Breast epithelium (tissue), 4 donors: ENCODE results near the gene CDC14B. TPM values are rescaled to one million over a fixed set of nuclear protein-coding genes. Genes with fewer than 3 reads are reported as not detected.
A peak's percentile ranks its signal among the peaks of the same experiment; 100 is the strongest.

ENCODE experiments used
- DNase-seq, 2 donors: peaks; one replicate each; pipeline ENCODE4 v3.0.0-alpha.2; 2019; ENCODE audit warnings: low spot score in 2 of 2
- H3K27ac ChIP-seq, 2 donors: fragments of 200-600 bp; sonication (generic) in 1 of 2; one replicate each; pipeline ENCODE4 v1.5.1; 2016 to 2019; ENCODE audit warnings: mild to moderate bottlenecking in 1 of 2
- H3K27me3 ChIP-seq, 2 donors: fragments of 200-600 bp; sonication (generic) in 1 of 2; one replicate each; pipeline versions ENCODE4 v1.5.1 to v1.6.0; 2017 to 2019; ENCODE audit warnings: control low read depth in 1 of 2, mild to moderate bottlenecking in 1 of 2
- H3K36me3 ChIP-seq: fragments of 200-600 bp; one replicate; pipeline ENCODE4 v1.5.1; 2019
- H3K4me1 ChIP-seq, 2 donors: fragments of 200-600 bp; sonication (generic); one replicate each; pipeline ENCODE4 v1.5.1; 2016 to 2019; ENCODE audit warnings: control low read depth in 1 of 2
- H3K4me3 ChIP-seq, 3 donors: fragments of 200-600 bp; sonication (generic); 1 replicate in 2 of 3; 2 replicates in 1 of 3; pipeline ENCODE4 v1.5.1; 2016 to 2019; ENCODE audit warnings: mild to moderate bottlenecking in 3 of 3, moderate library complexity in 2 of 3
- H3K9me3 ChIP-seq, 2 donors: fragments of 200-600 bp; sonication (generic) in 1 of 2; one replicate each; pipeline ENCODE4 v1.5.1; 2016 to 2019; ENCODE audit warnings: control low read depth in 1 of 2
- CTCF ChIP-seq, 3 donors: fragments of 450-650 bp; IDR thresholded peaks; one replicate each; pipeline ENCODE4 v1.5.1; 2016 to 2017; ENCODE audit warnings: antibody characterized with exemption in 3 of 3, mild to moderate bottlenecking in 3 of 3, moderate library complexity in 3 of 3
- POLR2A ChIP-seq: fragments of 450-650 bp; IDR thresholded peaks from one replicate; pipeline ENCODE4 v1.6.1; 2016; ENCODE audit warnings: antibody characterized with exemption, mild to moderate bottlenecking, moderate library complexity
- POLR2AphosphoS5 ChIP-seq, 3 donors: sonication (generic); formaldehyde crosslinking; IDR thresholded peaks; one replicate each; pipeline ENCODE4 v1.6.1; 2017; ENCODE audit warnings: antibody characterized with exemption in 3 of 3
- intact Hi-C: fragments of 100-400 bp; cut with DNase I; formaldehyde crosslinking; loops from one replicate; pipeline ENCODE4 v1.15.1; 2023; ENCODE audit warnings: low total_unique reads
- total RNA-seq, 3 donors: library from RNA; depleted of rRNA; stranded (reverse); fragments of >200 nt; gene quantifications; one replicate each; pipeline ENCODE4 v1.1.0, GENCODE V29; 2016

Gene CDC14B
- total RNA-seq, 3 donors from 2014 or later, result 22.0 to 33.4 (median 23.9) TPM

GRCh38 chr9:96581786-96582185 lies 37.9 kb downstream of the CDC14B start:
- Histone ChIP-seq H3K36me3 (no peaks in the 10 kb centered on the region), H3K4me1 (no peaks in the 10 kb centered on the region), H3K27me3 (no peaks in the 10 kb centered on the region), H3K4me3 (no peak overlapping the region), H3K9me3 (no peaks in the 10 kb centered on the region), H3K27ac (no peak overlapping the region)
- no peak for DNase-seq
- TF ChIP-seq POLR2AphosphoS5 (IDR thresholded peaks at IDR 0.05), result no peak
- intact Hi-C loops, result no loop called here

GRCh38 chr9:96581301-96581700 lies 38.3 kb downstream of the CDC14B start:
- TF ChIP-seq POLR2A (no peak), POLR2AphosphoS5 (IDR thresholded peaks at IDR 0.05) (no peak), CTCF (IDR thresholded peaks at IDR 0.05) (no peak)
- intact Hi-C loops, result no loop called here
- Histone ChIP-seq H3K27me3 (no peaks in the 10 kb centered on the region), H3K36me3 (no peaks in the 10 kb centered on the region), H3K4me1 (no peaks in the 10 kb centered on the region), H3K9me3 (no peaks in the 10 kb centered on the region), H3K27ac (no peak overlapping the region), H3K4me3 (no peak overlapping the region)
- no peak for DNase-seq

- Histone ChIP-seq H3K36me3 (no peaks in the 10 kb centered on the region), H3K27ac (no peak overlapping the region), H3K9me3 (no peaks in the 10 kb centered on the region), H3K4me1 (no peaks in the 10 kb centered on the region), H3K4me3 (no peak overlapping the region), H3K27me3 (no peaks in the 10 kb centered on the region)
- intact Hi-C loops, result no loop called here
- DNase-seq, result no peak
- TF ChIP-seq POLR2AphosphoS5 (IDR thresholded peaks at IDR 0.05) (no peak), CTCF (IDR thresholded peaks at IDR 0.05) (no peak), POLR2A (no peak)
Measured at GRCh38 chr9:96574931-96575351, 44.7 kb downstream of the CDC14B start.

GRCh38 chr9:96574455-96574854 lies 45.2 kb downstream of the CDC14B start:
- H3K4me3 ChIP-seq, result no peak overlapping the region
- H3K4me1 ChIP-seq, result no peaks in the 10 kb centered on the region
- H3K36me3 ChIP-seq, result no peaks in the 10 kb centered on the region
- H3K27me3 ChIP-seq, result no peaks in the 10 kb centered on the region
- intact Hi-C loops, result no loop called here
- no peaks in the 10 kb centered on the region for H3K9me3 ChIP-seq
- no peak overlapping the region for H3K27ac ChIP-seq
- no peak for TF ChIP-seq CTCF (IDR thresholded peaks at IDR 0.05)
- TF ChIP-seq POLR2A, result no peak
- no peak for TF ChIP-seq POLR2AphosphoS5 (IDR thresholded peaks at IDR 0.05)
- DNase-seq, result no peak

GRCh38 chr9:96567203-96567700 lies 52.4 kb downstream of the CDC14B start:
- no peak for TF ChIP-seq CTCF (IDR thresholded peaks at IDR 0.05)
- no peak for TF ChIP-seq POLR2AphosphoS5 (IDR thresholded peaks at IDR 0.05)
- TF ChIP-seq POLR2A, result no peak
- intact Hi-C loops, result no loop called here
- no peaks in the 10 kb centered on the region for H3K4me1 ChIP-seq

More at GRCh38 chr9:96567203-96567700, 52.4 kb downstream of the CDC14B start:
- Histone ChIP-seq H3K36me3 (no peaks in the 10 kb centered on the region), H3K9me3 (no peaks in the 10 kb centered on the region), H3K27ac (peak overlapping the region; percentile 95 to 96), H3K27me3 (no peaks in the 10 kb centered on the region), H3K4me3 (peak overlapping the region; percentile 84 to 91 (median 86))
- no peak for DNase-seq
